Vagina (tissue), 2 donors: ENCODE data around the gene RAB40C.

Experiments used
- CTCF ChIP-seq, 3 experiments: fragments of 450-650 bp in 2 of 3; fragments of 200-600 bp in 1 of 3; sonication (generic) in 1 of 3; IDR thresholded peaks; one replicate each; pipeline ENCODE4 v1.5.1; 2017 to 2019; ENCODE audit warnings: antibody characterized with exemption in 3 of 3, mild to moderate bottlenecking in 2 of 3, moderate library complexity in 2 of 3
- POLR2A ChIP-seq, 2 donors: fragments of 450-650 bp; IDR thresholded peaks; one replicate each; pipeline ENCODE4 v1.6.1; 2017; ENCODE audit warnings: antibody characterized with exemption in 2 of 2, mild to moderate bottlenecking in 2 of 2, moderate library complexity in 2 of 2
- POLR2AphosphoS5 ChIP-seq, 2 donors: sonication (generic); formaldehyde crosslinking; IDR thresholded peaks; one replicate each; pipeline ENCODE4 v1.9.0; 2017; ENCODE audit warnings: antibody characterized with exemption in 2 of 2, mild to moderate bottlenecking in 2 of 2, low read depth in 1 of 2; ENCODE audit not compliant: insufficient read depth in 1 of 2

- TF ChIP-seq CTCF (IDR thresholded peaks at IDR 0.05) = no peak
- TF ChIP-seq POLR2AphosphoS5 (IDR thresholded peaks at IDR 0.05; ENCODE audit: insufficient read depth in 1 of 2, low read depth in 1 of 2) = no peak
- no peak for TF ChIP-seq POLR2A (IDR thresholded peaks at IDR 0.05)
Observed at GRCh38 chr16:643050-643368, 53.1 kb downstream of the RAB40C start.
